SH-SY5Y (cell line): ENCODE results near the gene ARRDC5.

Experiments used
- GATA2 ChIP-seq: IDR thresholded peaks from 2 replicates; pipeline ENCODE4 v1.6.1; 2011; ENCODE audit warnings: mild to moderate bottlenecking, low read depth, low read length
- GATA3 ChIP-seq: IDR thresholded peaks from 2 replicates; pipeline ENCODE4 v1.6.1; 2011; ENCODE audit warnings: low read depth, mild to moderate bottlenecking, low read length, moderate library complexity

DNA sequence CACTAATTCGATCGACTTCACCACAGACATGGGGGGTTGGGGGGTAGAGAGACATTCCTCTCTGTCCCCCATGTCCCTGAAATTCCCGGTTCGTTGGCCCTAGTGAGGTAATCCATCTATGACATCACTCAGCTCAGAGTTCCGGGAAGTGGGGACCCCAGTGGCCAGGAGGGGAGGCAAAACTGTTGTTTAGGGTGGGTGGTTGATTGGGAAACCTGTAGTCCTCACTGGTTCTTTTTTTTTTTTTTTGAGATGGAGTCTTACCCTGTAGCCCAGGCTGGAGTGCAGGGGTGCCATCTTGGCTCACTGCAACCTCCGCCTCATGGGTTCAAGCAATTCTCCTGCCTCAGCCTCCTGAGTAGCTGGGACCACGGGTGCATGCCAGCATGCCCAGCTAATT is at the start of gene ARRDC5:
- no peak for TF ChIP-seq GATA2
- TF ChIP-seq GATA3: no peak
